SK-N-SH (cell line): ENCODE results near the gene HDGFL3. TPM values are rescaled to one million over a fixed set of nuclear protein-coding genes. Genes with fewer than 3 reads are reported as not detected.

ENCODE experiments used
- CTCF ChIA-PET: fragments of 300-600, 350-600 bp; formaldehyde crosslinking; extraction: SDS; loops from one replicate; lab custom pipeline; 2021; lab: Yijun Ruan, JAX
- POLR2A ChIA-PET: fragments of 350-600 bp; sonication (Branson Sonifier 250); formaldehyde crosslinking; extraction: SDS; loops from one replicate; lab custom pipeline; 2020; ENCODE audit warnings: antibody characterized with exemption, inconsistent platforms; lab: Yijun Ruan, JAX
- DNase-seq: peaks from one replicate; pipeline ENCODE4 v3.0.0; 2012
- H2AFZ ChIP-seq: fragments of 200-600 bp; sonication (generic); 2 replicates; pipeline ENCODE4 v1.8.1; 2016; ENCODE audit warnings: antibody characterized with exemption, mild to moderate bottlenecking, low read depth
- H3F3A ChIP-seq: fragments of 200-600 bp; sonication (generic); replicated peaks from 2 replicates; pipeline ENCODE3; 2016; ENCODE audit warnings: antibody characterized with exemption, mild to moderate bottlenecking; ENCODE audit not compliant: insufficient read depth
- H3K27ac ChIP-seq, 2 experiments: fragments of 200-500 bp in 1 of 2; fragments of 200-600 bp in 1 of 2; sonication (Bioruptor generic) in 1 of 2; sonication (generic), shearing (Covaris generic) in 1 of 2; 2 replicates each; pipeline versions ENCODE4 v1.5.1 to v1.6.1; 2014 to 2016; ENCODE audit warnings: low read depth in 2 of 2, inconsistent platforms in 1 of 2, low read length in 1 of 2, mild to moderate bottlenecking in 1 of 2, mixed read lengths in 1 of 2
- H3K27me3 ChIP-seq: fragments of 200-600 bp; sonication (generic), shearing (Covaris generic); 2 replicates; pipeline ENCODE4 v1.6.1; 2016; ENCODE audit warnings: mixed run types; ENCODE audit not compliant: insufficient read depth
- H3K36me3 ChIP-seq, 2 experiments: fragments of 200-500 bp in 1 of 2; fragments of 200-600 bp in 1 of 2; sonication (Bioruptor generic) in 1 of 2; sonication (generic) in 1 of 2; replicated peaks in 1 of 2; 2 replicates each; pipeline versions ENCODE3 to v1.5.1; 2014 to 2016; ENCODE audit warnings: low read length in 1 of 2, mild to moderate bottlenecking in 1 of 2; ENCODE audit not compliant: insufficient read depth in 2 of 2, control insufficient read depth in 1 of 2
- H3K4me1 ChIP-seq, 2 experiments: fragments of 200-500 bp in 1 of 2; fragments of 200-600 bp in 1 of 2; sonication (Bioruptor generic) in 1 of 2; sonication (generic), shearing (Covaris generic) in 1 of 2; 2 replicates each; pipeline versions ENCODE4 v1.5.1 to v1.6.1; 2014 to 2016; ENCODE audit warnings: low read depth in 1 of 2, low read length in 1 of 2, mixed run types in 1 of 2; ENCODE audit not compliant: insufficient read depth in 2 of 2, control insufficient read depth in 1 of 2
- H3K4me2 ChIP-seq: fragments of 200-600 bp; sonication (generic), shearing (Covaris generic); 2 replicates; pipeline ENCODE4 v1.6.1; 2017; ENCODE audit warnings: mixed run types
- H3K4me3 ChIP-seq, 2 experiments: fragments of 200-500 bp in 1 of 2; fragments of 200-600 bp in 1 of 2; sonication (Bioruptor generic) in 1 of 2; sonication (generic), shearing (Covaris generic) in 1 of 2; 2 replicates each; pipeline versions ENCODE4 v1.5.1 to v1.8.1; 2014 to 2016; ENCODE audit warnings: low read depth in 2 of 2, inconsistent platforms in 1 of 2, low read length in 1 of 2, mild to moderate bottlenecking in 1 of 2, mixed read lengths in 1 of 2, moderate library complexity in 1 of 2
- H3K79me2 ChIP-seq: fragments of 200-600 bp; sonication (generic); 2 replicates; pipeline ENCODE4 v1.8.1; 2017; ENCODE audit warnings: mild to moderate bottlenecking; ENCODE audit not compliant: insufficient read depth
- H3K9ac ChIP-seq: fragments of 200-600 bp; sonication (generic); 2 replicates; pipeline ENCODE4 v1.6.1; 2017; ENCODE audit warnings: mixed run types
- H3K9me2 ChIP-seq: fragments of 200-600 bp; sonication (generic); 2 replicates; pipeline ENCODE4 v1.6.1; 2017; ENCODE audit warnings: mixed run types
- H3K9me3 ChIP-seq: fragments of 200-600 bp; sonication (generic); 2 replicates; pipeline ENCODE4 v1.6.1; 2017; ENCODE audit warnings: mixed run types, mild to moderate bottlenecking, moderate library complexity
- H4K20me1 ChIP-seq: fragments of 200-600 bp; sonication (generic); 2 replicates; pipeline ENCODE4 v1.6.1; 2017; ENCODE audit warnings: mild to moderate bottlenecking, mixed run types; ENCODE audit not compliant: insufficient read depth
- CTCF ChIP-seq: fragments of 200-600 bp; sonication (generic); IDR thresholded peaks from 2 replicates; pipeline ENCODE4 v1.6.1; 2017; ENCODE audit warnings: antibody characterized with exemption, mild to moderate bottlenecking, moderate library complexity
- ELF1 ChIP-seq: IDR thresholded peaks from 2 replicates; pipeline ENCODE4 v1.4.0; 2012
- EZH2phosphoT487 ChIP-seq: fragments of 200-600 bp; sonication (generic); IDR thresholded peaks from 2 replicates; pipeline ENCODE4 v1.6.1; 2017; ENCODE audit warnings: low read depth, mixed run types, mild to moderate bottlenecking, antibody characterized with exemption, moderate library complexity, borderline replicate concordance
- FOSL2 ChIP-seq: IDR thresholded peaks from 2 replicates; pipeline ENCODE4 v1.4.0; 2012; ENCODE audit warnings: low read depth, mild to moderate bottlenecking, moderate library complexity, borderline replicate concordance
- FOXJ3 ChIP-seq: sonication (generic); formaldehyde crosslinking; IDR thresholded peaks from 2 replicates; pipeline ENCODE4 v1.5.1; 2020; ENCODE audit warnings: mild to moderate bottlenecking, missing genetic modification reagents
- GABPA ChIP-seq: IDR thresholded peaks from 2 replicates; pipeline ENCODE4 v1.4.0; 2012; ENCODE audit warnings: low read depth, mild to moderate bottlenecking
- GATA2 ChIP-seq: sonication (generic); formaldehyde crosslinking; IDR thresholded peaks from 2 replicates; pipeline ENCODE4 v1.5.0; 2020; ENCODE audit warnings: mild to moderate bottlenecking, missing genetic modification reagents
- IRF3 ChIP-seq: fragments of 150-350 bp; IDR thresholded peaks from 2 replicates; pipeline ENCODE4 v1.6.1; 2016; ENCODE audit warnings: mild to moderate bottlenecking, low read depth, low read length
- JUND ChIP-seq: IDR thresholded peaks from 2 replicates; pipeline ENCODE4 v1.4.0; 2012
- MAX ChIP-seq: IDR thresholded peaks from 2 replicates; pipeline ENCODE4 v1.4.0; 2012; ENCODE audit warnings: low read depth
- MEF2A ChIP-seq: IDR thresholded peaks from 2 replicates; pipeline ENCODE4 v1.4.0; 2012; ENCODE audit warnings: low read depth, borderline replicate concordance
- PBX3 ChIP-seq: IDR thresholded peaks from 2 replicates; pipeline ENCODE4; 2012
- RAD21 ChIP-seq: IDR thresholded peaks from 2 replicates; pipeline ENCODE4 v1.6.1; 2012; ENCODE audit warnings: mild to moderate bottlenecking, low read length
- RCOR1 ChIP-seq: fragments of 150-350 bp; IDR thresholded peaks from 2 replicates; pipeline ENCODE4 v1.6.1; 2017; ENCODE audit warnings: antibody characterized with exemption, low read length
- REST ChIP-seq: IDR thresholded peaks from 2 replicates; pipeline ENCODE4 v1.6.1; 2012; ENCODE audit warnings: mild to moderate bottlenecking, low read depth, low read length, moderate library complexity
- SIN3A ChIP-seq: IDR thresholded peaks from 2 replicates; pipeline ENCODE4 v1.6.1; 2012; ENCODE audit warnings: low read depth, mild to moderate bottlenecking, low read length, moderate library complexity, borderline replicate concordance
- TEAD4 ChIP-seq: IDR thresholded peaks from 2 replicates; pipeline ENCODE4 v1.4.0; 2012; ENCODE audit warnings: mild to moderate bottlenecking, borderline replicate concordance; ENCODE audit not compliant: insufficient read depth
- YY1 ChIP-seq: IDR thresholded peaks from 2 replicates; pipeline ENCODE4 v1.4.0; 2012; ENCODE audit warnings: low read depth, mild to moderate bottlenecking
- ZBTB33 ChIP-seq: IDR thresholded peaks from 2 replicates; pipeline ENCODE4 v1.4.0; 2012; ENCODE audit warnings: low read depth, borderline replicate concordance
- WGBS: methylation state at CpG from one replicate; pipeline ENCODE4 v1.1.6; 2017; ENCODE audit warnings: low lambda C conversion rate; 5-methylcytosine and 5-hydroxymethylcytosine counted together
- polyA plus RNA-seq, 3 experiments: library from polyadenylated mRNA; depleted of rRNA; stranded (reverse); fragments of >200 nt; gene quantifications; 2 replicates each; pipeline ENCODE4 v1.2.3, GENCODE V29; 2012

Gene HDGFL3
- polyA plus RNA-seq, 1 of the 3 experiments (the other 2 are of a cell fraction) = 8.0 TPM

- Histone ChIP-seq H3K36me3 (no peaks in the 10 kb centered on the region), H3K4me2 (no peak overlapping the region), H3K27me3 (no peaks in the 10 kb centered on the region), H3K4me3 (no peak overlapping the region), H3K9ac (no peak overlapping the region), H3K4me1 (peaks cover 0 to 8% of the 10 kb centered on the region in 2 experiments; a peak in 3 of 4 replicates), H3K79me2 (peaks cover 97% of the 10 kb centered on the region), H2AFZ (no peak overlapping the region), H3K9me2 (no peaks in the 10 kb centered on the region), H3K27ac (no peak overlapping the region), H3F3A (peaks cover 9% of the 10 kb centered on the region), H4K20me1 (peaks cover 35% of the 10 kb centered on the region), H3K9me3 (no peaks in the 10 kb centered on the region)
- POLR2A ChIA-PET = no interaction called here
- 86% methylated on average over 1 of the region's 1 CpG for WGBS
- TF ChIP-seq MEF2A (no peak), ELF1 (no peak), MAX (no peak), FOSL2 (no peak), FOXJ3 (CRISPR knock-in tag) (no peak), REST (no peak), ZBTB33 (no peak), EZH2phosphoT487 (no peak), TEAD4 (no peak), JUND (no peak)
- DNase-seq = no peak
- CTCF ChIA-PET = interaction anchor here (1.0 kb wide), 1 partner anchor 13 kb away, joined by 3 read pairs; no protein-coding TSS in a partner anchor
Measured at GRCh38 chr15:83199288-83199687, 8.3 kb downstream of the HDGFL3 start.

- CTCF ChIA-PET = no interaction called here
- 100% methylated on average over 3 of the region's 3 CpGs for WGBS
- TF ChIP-seq PBX3 (no peak), FOSL2 (no peak), GATA2 (CRISPR knock-in tag) (no peak), MEF2A (no peak), EZH2phosphoT487 (no peak), IRF3 (no peak), YY1 (no peak), RAD21 (no peak), RCOR1 (no peak), CTCF (no peak), SIN3A (no peak), GABPA (no peak)
Measured at GRCh38 chr15:83198476-83198875, 9.1 kb downstream of the HDGFL3 start.

More at GRCh38 chr15:83198476-83198875, 9.1 kb downstream of the HDGFL3 start:
- no peak overlapping the region for H3K4me3 ChIP-seq
- no peak overlapping the region for H3K27ac ChIP-seq
- H3K9ac ChIP-seq = no peak overlapping the region
- H3K27me3 ChIP-seq = no peaks in the 10 kb centered on the region
- no peaks in the 10 kb centered on the region for H3K9me2 ChIP-seq
- H3F3A ChIP-seq = peaks cover 9% of the 10 kb centered on the region
- H4K20me1 ChIP-seq = peaks cover 35% of the 10 kb centered on the region
- H3K4me1 ChIP-seq = peaks cover 0 to 8% of the 10 kb centered on the region in 2 experiments; a peak in 3 of 4 replicates
- no peaks in the 10 kb centered on the region for H3K9me3 ChIP-seq
- peaks cover 97% of the 10 kb centered on the region for H3K79me2 ChIP-seq
- no peak for DNase-seq
- no peak overlapping the region for H2AFZ ChIP-seq
- POLR2A ChIA-PET = no interaction called here
- no peak overlapping the region for H3K4me2 ChIP-seq
- H3K36me3 ChIP-seq = no peaks in the 10 kb centered on the region
